Measurements from ENCODE around the gene UNC5A.

Gene UNC5A

DNA sequence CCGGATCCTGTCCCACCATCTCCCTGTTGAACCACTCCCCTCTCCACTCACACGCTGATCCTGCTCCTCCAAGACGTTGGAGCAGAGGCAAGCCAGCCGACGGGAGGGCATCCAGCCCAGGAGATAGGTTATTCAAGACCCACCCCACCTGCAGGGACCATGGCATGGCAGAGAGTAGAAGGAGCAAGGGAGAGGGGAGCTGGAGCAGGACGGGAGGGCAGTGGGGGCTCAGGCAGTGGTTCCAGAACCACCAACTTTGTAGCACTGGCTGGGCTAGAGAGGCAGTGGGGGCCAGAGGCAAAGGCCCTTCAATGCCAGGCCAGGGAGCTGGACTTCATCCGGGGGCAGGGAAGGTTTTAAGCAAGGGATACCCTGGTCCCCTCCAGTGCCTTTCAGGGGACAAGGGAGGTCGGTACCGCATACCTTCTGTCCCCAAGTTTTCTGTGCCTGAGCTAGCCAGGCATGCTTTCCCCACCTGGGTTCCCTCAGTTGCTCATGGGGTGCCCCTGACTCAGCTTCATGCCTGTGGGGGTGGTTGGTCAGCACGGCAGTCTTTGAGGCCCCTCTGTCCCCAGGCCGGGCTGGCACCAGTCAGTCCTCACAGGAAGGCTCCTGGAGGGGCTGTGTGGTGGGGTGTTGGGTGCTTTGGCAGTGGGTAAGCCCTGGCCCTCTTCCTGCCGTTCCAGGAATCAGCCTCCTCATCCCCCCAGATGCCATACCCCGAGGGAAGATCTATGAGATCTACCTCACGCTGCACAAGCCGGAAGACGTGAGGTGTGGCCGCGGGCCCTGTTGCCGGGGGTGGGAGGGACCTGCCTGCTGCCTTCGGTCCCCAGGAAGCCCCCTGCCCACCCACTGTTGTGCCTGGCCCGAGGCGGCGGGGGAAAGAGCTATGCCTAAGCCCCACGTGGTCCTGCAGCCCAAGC lies 66.4 kb downstream of the UNC5A start:
- no peak overlapping the region for H3K4me3 ChIP-seq (ENCODE audit: extremely low read depth, insufficient read depth, low read length, poor library complexity, severe bottlenecking)
- H3K36me3 ChIP-seq (ENCODE audit: control insufficient read depth, insufficient read depth, low read length): no peaks in the 10 kb centered on the region
- WGBS, 2 experiments (ENCODE audit: insufficient coverage in 2 of 2): 90 to 95% methylated on average over 13 to 21 of the region's 24 CpGs
- H3K4me1 ChIP-seq (ENCODE audit: control insufficient read depth, insufficient read depth, low read length, poor library complexity, severe bottlenecking): no peaks in the 10 kb centered on the region
- H3K9me3 ChIP-seq (ENCODE audit: control insufficient read depth, low read length): no peaks in the 10 kb centered on the region
- no peak overlapping the region for H3K27ac ChIP-seq (ENCODE audit: low read depth, low read length, severe bottlenecking)

DNA sequence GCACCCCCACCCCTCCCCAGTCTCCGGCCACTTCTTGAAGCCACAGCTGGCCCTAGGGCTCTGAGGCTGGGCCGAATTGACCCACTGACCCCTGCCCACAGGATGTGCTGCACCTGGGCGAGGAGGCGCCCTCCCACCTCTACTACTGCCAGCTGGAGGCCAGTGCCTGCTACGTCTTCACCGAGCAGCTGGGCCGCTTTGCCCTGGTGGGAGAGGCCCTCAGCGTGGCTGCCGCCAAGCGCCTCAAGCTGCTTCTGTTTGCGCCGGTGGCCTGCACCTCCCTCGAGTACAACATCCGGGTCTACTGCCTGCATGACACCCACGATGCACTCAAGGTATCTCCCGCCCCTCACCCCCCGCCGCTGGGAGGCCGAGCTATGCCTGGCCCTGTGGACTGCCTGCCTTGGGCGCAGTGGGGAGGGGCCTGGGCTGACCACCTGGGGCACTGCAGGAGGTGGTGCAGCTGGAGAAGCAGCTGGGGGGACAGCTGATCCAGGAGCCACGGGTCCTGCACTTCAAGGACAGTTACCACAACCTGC lies 67.5 kb downstream of the UNC5A start:
- H3K4me1 ChIP-seq (ENCODE audit: control insufficient read depth, insufficient read depth, low read length, poor library complexity, severe bottlenecking): no peaks in the 10 kb centered on the region
- WGBS, 2 experiments (ENCODE audit: insufficient coverage in 2 of 2): 92 to 94% methylated on average over 18 to 21 of the region's 21 CpGs

DNA sequence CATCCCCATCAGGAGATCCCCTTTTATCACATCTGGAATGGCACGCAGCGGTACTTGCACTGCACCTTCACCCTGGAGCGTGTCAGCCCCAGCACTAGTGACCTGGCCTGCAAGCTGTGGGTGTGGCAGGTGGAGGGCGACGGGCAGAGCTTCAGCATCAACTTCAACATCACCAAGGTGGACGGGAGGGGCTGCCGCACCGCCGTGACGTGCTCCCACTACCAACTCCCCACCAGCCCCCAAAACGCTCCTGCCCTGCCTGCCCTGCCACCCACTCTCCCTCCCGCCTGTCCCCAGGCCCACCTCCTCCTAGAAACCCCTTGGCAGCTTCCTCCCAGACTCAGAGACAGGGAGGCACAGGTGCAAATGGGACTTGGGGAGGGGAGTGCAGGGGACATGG lies 68.1 kb downstream of the UNC5A start:
- Histone ChIP-seq H3K9me3 (ENCODE audit: control insufficient read depth, low read length) (no peaks in the 10 kb centered on the region), H3K4me3 (ENCODE audit: extremely low read depth, insufficient read depth, low read length, poor library complexity, severe bottlenecking) (no peak overlapping the region), H3K4me1 (ENCODE audit: control insufficient read depth, insufficient read depth, low read length, poor library complexity, severe bottlenecking) (no peaks in the 10 kb centered on the region), H3K36me3 (ENCODE audit: control insufficient read depth, insufficient read depth, low read length) (no peaks in the 10 kb centered on the region), H3K27ac (ENCODE audit: low read depth, low read length, severe bottlenecking) (no peak overlapping the region)
- 92 to 96% methylated on average over 7 to 11 of the region's 12 CpGs for WGBS, 2 experiments (ENCODE audit: insufficient coverage in 2 of 2)

More for the DNA sequence above, 67.5 kb downstream of the UNC5A start:
- Histone ChIP-seq H3K4me3 (ENCODE audit: extremely low read depth, insufficient read depth, low read length, poor library complexity, severe bottlenecking) (no peak overlapping the region), H3K27ac (ENCODE audit: low read depth, low read length, severe bottlenecking) (no peak overlapping the region), H3K36me3 (ENCODE audit: control insufficient read depth, insufficient read depth, low read length) (no peaks in the 10 kb centered on the region), H3K9me3 (ENCODE audit: control insufficient read depth, low read length) (no peaks in the 10 kb centered on the region)

DNA sequence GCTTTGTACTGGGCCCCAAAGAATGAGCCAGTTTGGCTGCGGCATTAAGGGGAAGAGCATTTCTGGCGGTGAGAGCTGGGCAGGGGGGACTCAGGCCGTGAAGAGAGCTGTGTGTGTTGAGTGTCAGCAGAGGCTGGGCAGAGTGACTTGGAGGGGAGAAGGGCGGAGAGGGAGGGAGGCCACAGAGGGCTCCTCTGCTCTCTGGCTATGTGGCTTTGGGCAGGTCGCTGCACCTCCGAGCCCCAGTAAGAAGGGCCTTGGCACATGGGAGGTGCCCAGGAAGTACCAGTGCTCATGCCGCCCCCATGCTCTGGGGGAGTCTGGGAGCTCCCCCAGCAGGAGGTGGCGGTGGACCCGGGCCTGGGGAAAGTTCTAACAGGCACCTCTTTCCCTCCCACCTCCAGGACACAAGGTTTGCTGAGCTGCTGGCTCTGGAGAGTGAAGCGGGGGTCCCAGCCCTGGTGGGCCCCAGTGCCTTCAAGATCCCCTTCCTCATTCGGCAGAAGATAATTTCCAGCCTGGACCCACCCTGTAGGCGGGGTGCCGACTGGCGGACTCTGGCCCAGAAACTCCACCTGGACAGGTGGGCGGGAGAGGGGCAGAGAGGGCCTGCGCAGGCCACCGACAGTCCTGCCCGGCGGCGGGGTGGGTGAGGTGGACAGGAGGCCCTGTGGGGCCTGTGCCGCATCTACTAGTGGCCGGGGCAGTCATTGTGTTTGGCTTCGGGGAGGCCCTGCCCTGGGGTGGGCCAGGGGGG lies 68.7 kb downstream of the UNC5A start:
- no peaks in the 10 kb centered on the region for H3K36me3 ChIP-seq (ENCODE audit: control insufficient read depth, insufficient read depth, low read length)
- H3K4me3 ChIP-seq (ENCODE audit: extremely low read depth, insufficient read depth, low read length, poor library complexity, severe bottlenecking): no peak overlapping the region
- H3K4me1 ChIP-seq (ENCODE audit: control insufficient read depth, insufficient read depth, low read length, poor library complexity, severe bottlenecking): no peaks in the 10 kb centered on the region
- H3K9me3 ChIP-seq (ENCODE audit: control insufficient read depth, low read length): no peaks in the 10 kb centered on the region
- H3K27ac ChIP-seq (ENCODE audit: low read depth, low read length, severe bottlenecking): no peak overlapping the region
- 90 to 94% methylated on average over 19 to 21 of the region's 23 CpGs for WGBS, 2 experiments (ENCODE audit: insufficient coverage in 2 of 2)

DNA sequence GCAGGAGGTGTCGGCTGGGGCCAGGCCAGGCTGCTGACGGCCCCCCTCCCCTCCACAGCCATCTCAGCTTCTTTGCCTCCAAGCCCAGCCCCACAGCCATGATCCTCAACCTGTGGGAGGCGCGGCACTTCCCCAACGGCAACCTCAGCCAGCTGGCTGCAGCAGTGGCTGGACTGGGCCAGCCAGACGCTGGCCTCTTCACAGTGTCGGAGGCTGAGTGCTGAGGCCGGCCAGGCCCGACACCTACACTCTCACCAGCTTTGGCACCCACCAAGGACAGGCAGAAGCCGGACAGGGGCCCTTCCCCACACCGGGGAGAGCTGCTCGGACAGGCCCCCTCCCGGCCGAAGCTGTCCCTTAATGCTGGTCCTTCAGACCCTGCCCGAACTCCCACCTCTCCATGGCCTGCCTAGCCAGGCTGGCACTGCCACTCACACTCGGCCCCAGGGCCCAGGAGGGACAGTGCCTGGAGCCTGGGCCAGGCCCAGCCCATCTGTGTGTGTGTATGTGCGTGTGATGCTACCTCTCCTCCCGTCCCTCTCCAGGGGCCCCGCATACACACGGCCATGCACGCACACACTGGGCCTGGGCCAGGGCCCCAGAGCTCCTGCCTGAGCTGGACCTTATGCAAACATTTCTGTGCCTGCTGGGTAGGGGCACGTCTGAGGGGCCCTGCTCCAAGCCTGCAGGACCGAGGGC lies 69.5 kb downstream of the UNC5A start:
- Histone ChIP-seq H3K9me3 (ENCODE audit: control insufficient read depth, low read length) (no peaks in the 10 kb centered on the region), H3K4me3 (ENCODE audit: extremely low read depth, insufficient read depth, low read length, poor library complexity, severe bottlenecking) (no peak overlapping the region), H3K27ac (ENCODE audit: low read depth, low read length, severe bottlenecking) (no peak overlapping the region), H3K4me1 (ENCODE audit: control insufficient read depth, insufficient read depth, low read length, poor library complexity, severe bottlenecking) (peaks cover 4% of the 10 kb centered on the region), H3K36me3 (ENCODE audit: control insufficient read depth, insufficient read depth, low read length) (no peaks in the 10 kb centered on the region)
- 92 to 95% methylated on average over 15 to 21 of the region's 23 CpGs for WGBS, 2 experiments (ENCODE audit: insufficient coverage in 2 of 2)

DNA sequence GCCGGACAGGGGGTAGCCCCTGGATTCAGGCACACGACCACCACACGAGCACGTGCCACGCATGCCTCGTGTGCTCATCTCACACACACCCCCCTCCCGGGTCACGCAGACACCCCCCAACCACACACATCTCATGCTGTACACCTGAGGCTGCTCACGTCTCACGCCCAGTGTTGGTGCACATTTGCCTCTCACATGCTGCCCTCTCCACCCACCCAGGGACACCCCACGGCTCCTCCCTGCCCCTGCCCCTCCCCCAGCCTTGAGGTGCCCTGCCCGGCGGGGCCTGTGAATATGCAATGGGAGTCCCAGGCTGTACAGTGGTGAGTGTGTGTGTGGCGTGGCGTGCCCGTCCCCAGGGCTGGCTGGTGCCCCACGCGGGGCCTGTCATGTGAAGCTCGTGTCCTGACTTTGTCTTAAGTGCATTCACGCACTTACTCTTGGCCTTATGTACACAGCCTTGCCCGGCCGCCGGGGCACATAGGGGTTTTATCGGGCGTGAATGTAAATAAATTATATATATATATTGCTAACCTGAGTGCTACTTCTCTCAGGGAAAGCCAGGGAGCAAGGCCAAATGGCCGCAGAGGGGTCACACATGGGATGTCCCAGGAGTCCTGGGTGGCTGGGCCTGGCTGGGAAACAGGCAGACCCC lies 70.1 kb downstream of the UNC5A start:
- Histone ChIP-seq H3K4me3 (ENCODE audit: extremely low read depth, insufficient read depth, low read length, poor library complexity, severe bottlenecking) (no peak overlapping the region), H3K36me3 (ENCODE audit: control insufficient read depth, insufficient read depth, low read length) (no peaks in the 10 kb centered on the region), H3K27ac (ENCODE audit: low read depth, low read length, severe bottlenecking) (no peak overlapping the region), H3K9me3 (ENCODE audit: control insufficient read depth, low read length) (no peaks in the 10 kb centered on the region), H3K4me1 (ENCODE audit: control insufficient read depth, insufficient read depth, low read length, poor library complexity, severe bottlenecking) (peaks cover 4% of the 10 kb centered on the region)
- WGBS, 2 experiments (ENCODE audit: insufficient coverage in 2 of 2): 97 to 100% methylated on average over 9 to 14 of the region's 26 CpGs

DNA sequence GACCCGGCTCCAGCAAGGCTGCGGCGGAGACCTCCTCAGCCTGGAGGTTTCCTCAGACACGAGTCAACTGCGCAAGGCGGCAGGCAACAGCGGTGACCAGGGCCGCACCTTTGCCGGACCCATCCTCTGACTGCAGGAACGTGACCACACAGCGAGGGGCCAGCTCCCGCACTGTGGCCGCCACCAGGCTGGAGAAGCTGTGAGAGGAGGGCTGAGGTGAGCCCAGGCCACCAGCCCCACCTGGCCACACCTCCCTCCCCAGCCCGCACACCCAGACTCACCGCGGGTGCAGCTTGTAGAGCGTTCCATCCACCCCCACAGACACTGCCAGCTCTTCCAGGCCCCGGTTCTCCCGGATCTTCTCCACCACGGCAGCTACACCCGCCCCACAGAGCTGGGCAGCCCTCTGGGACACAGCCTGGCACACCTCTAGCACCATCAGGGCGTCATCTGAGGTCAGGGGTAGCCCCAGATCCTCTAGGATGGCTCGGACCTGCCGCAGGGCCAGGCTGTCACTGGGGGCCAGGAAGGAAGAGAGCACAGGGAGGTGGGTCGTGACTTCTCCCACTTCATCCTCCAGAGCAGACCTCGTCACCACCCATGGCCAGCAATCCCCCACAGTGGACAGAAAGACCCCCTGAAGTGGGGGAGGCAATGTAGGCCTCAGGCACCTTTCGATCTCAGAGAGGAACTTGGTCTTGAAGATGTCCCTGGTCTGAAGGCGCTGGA lies 70.8 kb downstream of the UNC5A start:
- H3K4me1 ChIP-seq (ENCODE audit: control insufficient read depth, insufficient read depth, low read length, poor library complexity, severe bottlenecking): peaks cover 4% of the 10 kb centered on the region
- H3K27ac ChIP-seq (ENCODE audit: low read depth, low read length, severe bottlenecking): no peak overlapping the region
- H3K36me3 ChIP-seq (ENCODE audit: control insufficient read depth, insufficient read depth, low read length): no peaks in the 10 kb centered on the region
- H3K9me3 ChIP-seq (ENCODE audit: control insufficient read depth, low read length): no peaks in the 10 kb centered on the region
- 93 to 96% methylated on average over 22 of the region's 28 CpGs for WGBS, 2 experiments (ENCODE audit: insufficient coverage in 2 of 2)
- no peak overlapping the region for H3K4me3 ChIP-seq (ENCODE audit: extremely low read depth, insufficient read depth, low read length, poor library complexity, severe bottlenecking)

DNA sequence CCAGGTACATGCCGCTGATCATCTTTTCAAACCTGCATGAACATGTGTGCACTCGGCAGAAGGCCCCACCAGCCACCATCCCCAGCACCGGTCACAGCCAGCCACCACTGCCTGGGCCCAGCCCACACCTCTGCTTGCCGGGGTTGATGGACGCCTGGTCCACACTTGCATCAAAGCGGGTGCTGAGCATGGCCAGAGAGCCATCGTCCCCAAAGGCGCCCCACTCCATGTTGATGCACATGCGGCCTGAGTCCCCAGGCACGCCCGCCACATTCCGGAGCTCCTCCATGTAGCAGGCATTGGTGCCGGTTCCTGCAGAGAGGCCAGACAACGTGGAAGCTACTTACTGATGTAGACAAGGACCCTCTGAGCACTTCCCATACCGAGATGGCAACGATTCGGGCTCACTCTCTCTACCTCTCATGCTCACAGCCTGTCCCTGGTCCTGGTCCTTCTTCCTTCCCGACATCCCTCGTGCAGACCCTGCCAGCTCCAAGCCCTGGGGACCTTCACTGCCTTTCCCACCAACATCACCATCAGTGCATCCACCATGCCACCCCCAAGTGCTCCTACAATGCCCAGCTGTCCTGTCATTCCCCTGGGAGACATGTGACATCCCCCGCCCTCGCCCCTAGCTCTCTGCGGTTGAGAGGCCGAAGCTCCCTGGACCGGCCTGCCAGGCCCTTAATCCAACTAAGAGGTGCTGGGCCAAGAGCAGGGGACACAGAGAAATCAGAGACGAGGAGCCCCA lies 71.6 kb downstream of the UNC5A start:
- Histone ChIP-seq H3K36me3 (ENCODE audit: control insufficient read depth, insufficient read depth, low read length) (no peaks in the 10 kb centered on the region), H3K4me1 (ENCODE audit: control insufficient read depth, insufficient read depth, low read length, poor library complexity, severe bottlenecking) (peaks cover 4% of the 10 kb centered on the region), H3K4me3 (ENCODE audit: extremely low read depth, insufficient read depth, low read length, poor library complexity, severe bottlenecking) (no peak overlapping the region), H3K9me3 (ENCODE audit: control insufficient read depth, low read length) (no peaks in the 10 kb centered on the region), H3K27ac (ENCODE audit: low read depth, low read length, severe bottlenecking) (no peak overlapping the region)
- 90% methylated on average over 24 to 25 of the region's 25 CpGs for WGBS, 2 experiments (ENCODE audit: insufficient coverage in 2 of 2)

DNA sequence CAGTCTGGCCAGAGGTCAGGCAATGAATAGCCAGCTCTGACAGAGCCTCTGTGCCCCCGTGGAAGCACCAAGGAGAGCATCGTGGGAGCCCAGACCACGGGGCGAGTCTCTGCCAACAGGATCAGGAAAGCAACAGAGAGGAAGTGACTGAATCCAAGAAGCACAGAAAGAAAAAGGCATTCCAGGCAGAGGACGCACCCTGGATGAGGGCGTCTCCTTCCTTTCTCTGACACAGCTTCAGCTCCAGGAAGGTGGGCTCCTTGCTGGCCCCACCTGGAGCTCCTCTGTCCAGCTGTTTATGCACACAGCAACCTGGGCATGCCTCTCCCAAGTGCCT lies 72.2 kb downstream of the UNC5A start:
- Histone ChIP-seq H3K4me3 (ENCODE audit: extremely low read depth, insufficient read depth, low read length, poor library complexity, severe bottlenecking) (no peak overlapping the region), H3K27ac (ENCODE audit: low read depth, low read length, severe bottlenecking) (no peak overlapping the region), H3K36me3 (ENCODE audit: control insufficient read depth, insufficient read depth, low read length) (no peaks in the 10 kb centered on the region), H3K4me1 (ENCODE audit: control insufficient read depth, insufficient read depth, low read length, poor library complexity, severe bottlenecking) (peaks cover 4% of the 10 kb centered on the region), H3K9me3 (ENCODE audit: control insufficient read depth, low read length) (no peaks in the 10 kb centered on the region)
- 82 to 85% methylated on average over 6 of the region's 6 CpGs for WGBS, 2 experiments (ENCODE audit: insufficient coverage in 2 of 2)
